GM18499 (cell line): ENCODE data around the gene BMP6.

Source experiments
- ATAC-seq: cut with Tn5 transposase; IDR thresholded peaks from one replicate; pipeline ENCODE4 v1.9.1; 2021; ENCODE audit warnings: moderate number of reproducible peaks; ENCODE audit not compliant: insufficient read depth, unreplicated experiment

Gene BMP6

DNA sequence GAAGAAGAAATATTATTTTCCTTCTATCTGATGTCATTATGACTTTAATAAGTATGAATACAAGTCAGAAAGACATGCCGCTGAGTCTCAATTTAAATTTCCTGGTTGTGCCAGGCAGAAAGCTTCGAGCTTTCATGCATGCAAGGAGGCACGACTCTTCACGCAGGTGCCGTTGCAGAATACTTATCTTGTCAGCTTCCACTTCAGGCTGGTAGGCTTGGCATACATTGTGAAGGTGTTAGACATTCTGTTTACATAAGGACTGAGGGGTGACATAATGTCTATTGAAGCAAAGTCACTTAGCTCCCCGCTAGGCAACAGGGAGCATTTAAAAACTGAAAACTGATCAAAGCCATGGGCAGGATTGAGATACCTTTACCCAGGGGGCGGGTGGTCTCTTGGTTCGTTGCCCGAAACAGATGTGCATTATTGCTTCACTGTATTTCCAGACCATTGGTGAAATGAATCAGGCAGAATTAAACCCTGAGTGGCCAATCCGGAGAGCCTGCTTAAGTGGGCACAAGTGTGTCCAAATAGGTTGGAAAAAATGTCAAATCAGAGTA, 16.4 kb downstream of the BMP6 start:
- no peak for ATAC-seq

GRCh38 chr6:7745942-7746341, 20.0 kb downstream of the BMP6 start:
- ATAC-seq: no peak

- no peak for ATAC-seq
Observed at GRCh38 chr6:7747016-7747415, 21.1 kb downstream of the BMP6 start.

DNA sequence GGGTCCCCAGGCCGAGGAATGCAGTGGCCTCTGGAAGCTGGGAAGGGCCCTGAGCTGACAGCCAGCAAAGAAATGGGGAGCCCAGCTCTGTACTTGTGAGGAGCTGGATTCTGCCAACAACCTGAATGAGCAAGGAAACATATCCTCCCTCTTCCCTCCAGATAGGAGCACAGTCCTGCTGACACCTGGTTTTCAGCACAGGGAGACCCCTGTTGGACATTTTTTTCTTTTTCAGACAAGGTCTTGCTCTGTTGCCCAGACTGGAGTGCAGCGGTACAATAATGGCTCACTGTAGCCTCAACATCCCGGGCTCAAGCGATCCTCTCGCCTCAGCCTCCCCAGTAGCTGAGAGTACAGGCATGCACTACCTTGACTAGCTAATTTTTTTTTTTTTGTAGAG, 21.5 kb downstream of the BMP6 start:
- ATAC-seq: no peak

- ATAC-seq: no peak
Observed at GRCh38 chr6:7747901-7748504, 22.1 kb downstream of the BMP6 start.

DNA sequence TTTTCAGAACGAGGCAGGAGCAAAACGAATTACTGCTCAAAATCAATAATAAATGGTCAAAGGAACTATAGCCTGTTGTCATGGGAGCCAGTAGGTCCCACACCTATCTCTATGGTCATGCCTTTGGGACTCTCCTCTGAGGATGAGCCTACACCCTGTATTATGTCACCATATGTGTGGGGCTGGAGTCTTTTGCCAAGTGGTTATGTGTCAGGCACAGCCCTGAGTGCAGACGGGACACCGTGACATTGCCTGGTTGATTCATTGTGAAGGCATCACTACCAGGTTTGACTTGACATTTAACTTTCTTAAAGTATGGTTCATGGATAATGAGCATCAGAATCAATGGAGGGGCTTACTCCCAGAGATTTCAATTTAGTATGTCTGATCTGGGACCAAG, 23.6 kb downstream of the BMP6 start:
- no peak for ATAC-seq

DNA sequence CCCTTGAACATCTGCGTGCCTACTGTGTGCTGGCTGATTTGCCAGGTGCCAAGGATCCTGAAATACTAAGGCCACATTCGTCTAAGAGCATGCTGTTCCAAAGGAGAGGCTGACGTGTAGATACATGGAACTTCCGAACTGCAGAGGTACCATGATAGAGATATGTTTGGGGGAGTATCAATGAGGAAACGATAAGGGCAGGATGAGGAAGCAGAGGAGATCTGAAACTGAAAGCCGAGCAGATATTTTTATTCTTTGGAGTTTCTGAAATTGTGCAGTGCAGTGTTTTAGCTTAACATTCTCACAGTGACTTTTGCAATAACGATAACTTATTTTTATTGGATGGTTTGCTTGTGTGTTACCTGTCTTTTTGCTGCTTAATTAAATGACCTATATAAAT, 24.3 kb downstream of the BMP6 start:
- ATAC-seq: no peak

GRCh38 chr6:7758456-7758855, 32.6 kb downstream of the BMP6 start:
- ATAC-seq: no peak

GRCh38 chr6:7759320-7759719, 33.4 kb downstream of the BMP6 start:
- ATAC-seq: no peak

DNA sequence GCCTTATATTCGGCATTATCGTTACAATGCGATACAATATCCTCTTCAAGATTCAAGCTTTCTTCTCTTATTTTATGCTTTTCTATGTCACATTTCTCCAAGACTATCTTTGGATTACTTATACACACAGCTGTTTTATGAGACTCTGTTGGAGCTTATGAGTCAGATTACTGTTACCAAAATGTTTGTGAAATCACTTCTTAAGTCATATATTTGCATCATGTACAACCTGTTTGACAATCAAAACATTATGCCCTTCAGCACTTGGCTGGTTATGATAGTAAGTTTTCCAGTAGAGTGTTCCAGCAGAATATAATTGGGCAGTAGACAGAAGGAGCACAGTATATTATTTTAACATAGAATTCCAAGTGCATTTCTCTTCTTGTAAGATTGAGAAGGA, 35.2 kb downstream of the BMP6 start:
- no peak for ATAC-seq

DNA sequence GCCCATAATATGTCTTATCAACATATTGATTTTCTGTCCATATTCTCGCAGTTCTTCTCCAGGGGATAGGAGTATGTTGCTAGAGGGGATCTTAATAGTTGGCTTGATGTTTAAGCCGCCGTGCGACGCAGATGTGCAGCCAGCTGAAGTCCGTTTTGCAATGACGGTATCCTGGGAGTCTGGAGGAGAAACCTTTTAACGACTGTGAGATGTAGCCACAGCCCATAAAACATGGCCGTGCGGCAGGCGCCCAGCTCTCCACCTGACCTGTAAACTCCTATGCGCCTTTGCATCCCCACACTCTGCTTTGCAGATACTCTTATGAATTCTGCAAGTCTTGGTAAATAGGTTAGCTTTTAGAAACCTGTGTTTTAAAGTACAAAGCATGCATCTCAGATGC, 36.9 kb downstream of the BMP6 start:
- ATAC-seq: no peak

GRCh38 chr6:7763881-7764280, 38.0 kb downstream of the BMP6 start:
- ATAC-seq: no peak

- ATAC-seq: no peak
Observed at GRCh38 chr6:7765575-7766325, 39.9 kb downstream of the BMP6 start.

DNA sequence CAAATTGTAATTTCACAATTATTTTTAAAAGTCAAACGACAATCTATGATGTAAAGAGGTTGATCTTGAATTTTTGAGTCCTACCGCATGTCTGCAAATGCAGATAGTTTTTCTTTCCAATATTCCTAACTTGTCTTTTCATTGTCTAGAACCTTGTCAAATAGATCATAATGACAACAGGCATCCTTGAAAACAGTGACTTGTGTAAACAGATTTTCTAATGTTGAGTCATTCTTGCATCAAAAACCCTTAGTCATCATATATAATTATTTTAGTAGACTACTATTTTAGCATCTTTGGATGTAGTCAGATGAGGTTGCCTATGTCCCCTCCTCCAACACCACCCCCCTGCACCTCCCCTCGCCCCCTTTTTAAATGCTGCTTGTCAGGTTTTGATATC, 43.8 kb downstream of the BMP6 start:
- ATAC-seq: no peak

- ATAC-seq: no peak
Observed at GRCh38 chr6:7770111-7770510, 44.2 kb downstream of the BMP6 start.

DNA sequence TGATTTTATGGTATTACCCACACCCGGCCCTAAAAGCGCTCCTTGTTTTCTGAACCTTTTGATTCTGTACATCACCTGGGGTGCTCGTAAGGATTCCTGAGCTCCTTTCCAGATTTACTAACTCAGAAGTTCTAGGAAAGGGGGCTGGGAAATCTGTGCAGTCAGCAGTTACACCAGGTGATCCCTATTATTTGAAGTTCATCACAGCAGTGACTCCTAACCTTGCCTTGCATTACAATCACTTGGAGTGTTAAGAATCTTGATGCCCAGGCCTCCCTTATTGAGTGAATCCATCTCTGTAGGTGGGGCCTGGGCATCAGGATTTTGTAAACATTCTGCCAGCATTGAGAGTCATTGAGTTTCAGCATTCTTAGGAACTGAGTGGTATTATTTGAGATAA, 44.7 kb downstream of the BMP6 start:
- no peak for ATAC-seq

DNA sequence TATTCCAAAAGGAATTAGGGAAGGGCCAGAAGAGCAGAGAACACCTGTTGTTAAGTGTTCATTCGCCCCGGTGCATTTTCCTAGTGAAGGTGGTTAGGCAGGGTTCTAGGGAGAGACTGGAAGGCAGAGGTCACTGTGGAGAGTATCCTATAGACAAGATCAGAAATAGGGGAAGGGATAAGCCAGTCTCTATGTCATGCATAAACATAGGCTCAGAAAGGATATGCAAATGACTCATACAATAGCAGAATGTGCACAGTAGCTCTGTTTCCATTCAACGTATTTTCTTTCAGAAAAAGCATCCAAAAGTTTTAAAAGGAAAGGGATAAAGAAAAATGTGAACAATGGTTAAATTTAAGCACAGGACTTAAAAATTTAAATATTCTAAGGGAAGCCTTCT, 47.4 kb downstream of the BMP6 start:
- ATAC-seq: no peak

DNA sequence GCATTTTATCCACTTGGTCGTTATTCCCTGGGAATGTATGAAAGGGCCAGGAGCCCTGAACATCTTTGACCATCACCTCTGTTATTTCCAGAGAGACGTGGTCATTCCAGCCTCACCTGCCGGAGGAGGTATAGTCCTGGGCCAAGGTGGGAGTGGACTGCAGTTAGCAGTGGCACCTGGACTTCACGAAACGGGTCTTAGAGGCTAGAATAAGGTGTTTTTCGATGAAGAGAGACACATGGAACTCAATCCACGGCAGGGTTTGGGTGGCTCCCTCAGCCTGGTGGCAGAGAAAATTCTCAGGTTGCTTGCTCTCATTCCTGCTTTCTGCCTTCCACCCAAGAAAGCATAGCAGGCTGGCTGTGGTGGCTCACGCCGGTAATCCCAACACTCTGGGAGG, 48.0 kb downstream of the BMP6 start:
- ATAC-seq: no peak

- ATAC-seq: no peak
Observed at GRCh38 chr6:7776509-7776908, 50.6 kb downstream of the BMP6 start.

DNA sequence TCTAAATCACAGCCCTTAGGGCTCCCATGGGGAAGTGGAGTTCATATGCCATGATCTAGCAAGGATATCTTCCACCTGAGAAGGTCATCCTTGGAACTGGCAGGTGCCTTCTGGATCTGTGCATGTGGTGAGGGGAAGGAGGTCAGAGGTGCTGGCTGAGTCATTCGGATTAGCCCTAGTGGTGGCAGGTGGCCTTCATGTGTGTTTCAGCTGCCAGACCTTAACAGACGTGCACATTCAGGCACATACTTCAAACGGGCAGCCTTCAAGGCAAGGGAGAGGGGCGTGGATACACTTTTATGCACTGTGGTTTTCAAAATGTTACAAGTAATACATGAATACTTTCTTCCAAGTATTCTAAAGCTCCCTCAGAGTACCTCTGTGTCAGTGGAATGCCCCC, 51.2 kb downstream of the BMP6 start:
- no peak for ATAC-seq

GRCh38 chr6:7781240-7781639, 55.3 kb downstream of the BMP6 start:
- ATAC-seq: no peak

GRCh38 chr6:7784248-7784647, 58.3 kb downstream of the BMP6 start:
- ATAC-seq: no peak
